ENCODE data around the gene CCR3. TPM values are rescaled to one million over a fixed set of nuclear protein-coding genes. Genes with fewer than 3 reads are reported as not detected.

The CCR3 gene
- total and polyA plus RNA-seq, 2 donors from 2014 or later, result not detected

- TF ChIP-seq, protein P1, sequence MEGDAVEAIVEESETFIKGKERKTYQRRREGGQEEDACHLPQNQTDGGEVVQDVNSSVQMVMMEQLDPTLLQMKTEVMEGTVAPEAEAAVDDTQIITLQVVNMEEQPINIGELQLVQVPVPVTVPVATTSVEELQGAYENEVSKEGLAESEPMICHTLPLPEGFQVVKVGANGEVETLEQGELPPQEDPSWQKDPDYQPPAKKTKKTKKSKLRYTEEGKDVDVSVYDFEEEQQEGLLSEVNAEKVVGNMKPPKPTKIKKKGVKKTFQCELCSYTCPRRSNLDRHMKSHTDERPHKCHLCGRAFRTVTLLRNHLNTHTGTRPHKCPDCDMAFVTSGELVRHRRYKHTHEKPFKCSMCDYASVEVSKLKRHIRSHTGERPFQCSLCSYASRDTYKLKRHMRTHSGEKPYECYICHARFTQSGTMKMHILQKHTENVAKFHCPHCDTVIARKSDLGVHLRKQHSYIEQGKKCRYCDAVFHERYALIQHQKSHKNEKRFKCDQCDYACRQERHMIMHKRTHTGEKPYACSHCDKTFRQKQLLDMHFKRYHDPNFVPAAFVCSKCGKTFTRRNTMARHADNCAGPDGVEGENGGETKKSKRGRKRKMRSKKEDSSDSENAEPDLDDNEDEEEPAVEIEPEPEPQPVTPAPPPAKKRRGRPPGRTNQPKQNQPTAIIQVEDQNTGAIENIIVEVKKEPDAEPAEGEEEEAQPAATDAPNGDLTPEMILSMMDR (IDR thresholded peaks at IDR 0.05; ENCODE audit: borderline replicate concordance, extremely low read depth, insufficient read depth), result no peak
- FAIRE-seq, result no peak
These were observed 41.5 kb upstream of the CCR3 start for GRCh38 chr3:46200790-46201189.

DNA sequence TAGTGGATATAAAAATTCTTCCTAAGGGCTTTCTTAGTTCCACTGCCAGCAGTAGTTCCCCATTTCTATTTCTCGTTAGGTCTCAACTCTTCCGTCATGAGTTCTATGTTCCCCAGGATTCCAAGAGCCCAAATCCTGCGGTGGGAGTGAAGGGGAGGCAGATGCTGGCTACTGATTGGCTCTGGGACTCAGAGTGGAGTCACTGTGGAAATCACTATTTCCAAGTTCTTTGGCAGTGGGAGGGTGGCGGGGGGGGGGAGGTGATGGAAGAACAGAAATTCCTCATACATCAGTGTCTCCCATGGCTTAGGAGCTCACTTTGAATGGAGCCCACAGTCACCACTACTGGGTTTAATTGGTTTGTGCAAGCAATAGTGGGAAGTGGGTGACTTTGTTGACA is 39.7 kb upstream of the CCR3 start:
- H3K27ac ChIP-seq (ENCODE audit: low read depth in 2 of 2, low read length in 2 of 2), result no peak overlapping the region
- H3K36me3 ChIP-seq (ENCODE audit: control insufficient read depth in 2 of 3, insufficient read depth in 3 of 3, low read length in 3 of 3), result peaks cover 0 to 7% (median 0%) of the 10 kb centered on the region in 3 donors
- no peaks in the 10 kb centered on the region for H3K27me3 ChIP-seq (ENCODE audit: control insufficient read depth, insufficient read depth, low read length)
- DNase-seq (no peak), FAIRE-seq (no peak)
- intact Hi-C loops (cut with DNase I), result loop anchor here (10.0 kb wide), 1 partner anchor 108 kb away; no protein-coding TSS in a partner anchor
- TF ChIP-seq, protein P1 (IDR thresholded peaks at IDR 0.05; ENCODE audit: borderline replicate concordance, extremely low read depth, insufficient read depth), result no peak
- H3K4me1 ChIP-seq (ENCODE audit: control insufficient read depth in 2 of 3, insufficient read depth in 2 of 3, low read depth in 1 of 3, low read length in 3 of 3), result peaks cover 0 to 3% (median 0%) of the 10 kb centered on the region in 3 donors
- H3K4me3 ChIP-seq (ENCODE audit: low read length in 3 of 3), result no peak overlapping the region
- H3K9ac ChIP-seq (ENCODE audit: low read length in 3 of 3), result no peak overlapping the region
- H3K9me3 ChIP-seq (ENCODE audit: control insufficient read depth in 2 of 3, insufficient read depth in 1 of 3, low read length in 3 of 3), result peaks cover 0 to 5% (median 0%) of the 10 kb centered on the region in 3 donors

More at GRCh38 chr3:46200790-46201189, 41.5 kb upstream of the CCR3 start:
- peaks cover 0 to 3% (median 0%) of the 10 kb centered on the region in 3 donors for H3K4me1 ChIP-seq (ENCODE audit: control insufficient read depth in 2 of 3, insufficient read depth in 2 of 3, low read depth in 1 of 3, low read length in 3 of 3)
- H3K9me3 ChIP-seq (ENCODE audit: control insufficient read depth in 2 of 3, insufficient read depth in 1 of 3, low read length in 3 of 3), result peaks cover 0 to 5% (median 0%) of the 10 kb centered on the region in 3 donors
- H3K4me3 ChIP-seq (ENCODE audit: low read length in 3 of 3), result no peak overlapping the region
- DNase-seq, result no peak
- peaks cover 0 to 7% (median 0%) of the 10 kb centered on the region in 3 donors for H3K36me3 ChIP-seq (ENCODE audit: control insufficient read depth in 2 of 3, insufficient read depth in 3 of 3, low read length in 3 of 3)
- H3K27ac ChIP-seq (ENCODE audit: low read depth in 2 of 2, low read length in 2 of 2), result no peak overlapping the region
- no peaks in the 10 kb centered on the region for H3K27me3 ChIP-seq (ENCODE audit: control insufficient read depth, insufficient read depth, low read length)
- no peak overlapping the region for H3K9ac ChIP-seq (ENCODE audit: low read length in 3 of 3)
- intact Hi-C loops (cut with DNase I), result loop anchor here (10.0 kb wide), 1 partner anchor 106 kb away; no protein-coding TSS in a partner anchor

- no peak overlapping the region for H3K4me3 ChIP-seq (ENCODE audit: low read length in 3 of 3)
- no peak overlapping the region for H3K9ac ChIP-seq (ENCODE audit: low read length in 3 of 3)
- no peaks in the 10 kb centered on the region for H3K9me3 ChIP-seq (ENCODE audit: control insufficient read depth in 2 of 3, insufficient read depth in 1 of 3, low read length in 3 of 3)
- H3K4me1 ChIP-seq (ENCODE audit: control insufficient read depth in 2 of 3, insufficient read depth in 2 of 3, low read depth in 1 of 3, low read length in 3 of 3), result peaks cover 0 to 3% (median 0%) of the 10 kb centered on the region in 3 donors
- no peaks in the 10 kb centered on the region for H3K27me3 ChIP-seq (ENCODE audit: control insufficient read depth, insufficient read depth, low read length)
- TF ChIP-seq, protein P1 (IDR thresholded peaks at IDR 0.05; ENCODE audit: borderline replicate concordance, extremely low read depth, insufficient read depth), result no peak
- DNase-seq, result no peak
- H3K36me3 ChIP-seq (ENCODE audit: control insufficient read depth in 2 of 3, insufficient read depth in 3 of 3, low read length in 3 of 3), result peaks cover 0 to 7% (median 0%) of the 10 kb centered on the region in 3 donors
- no peak for FAIRE-seq
- intact Hi-C loops (cut with DNase I), result loop anchor here (10.0 kb wide), 1 partner anchor 109 kb away; no protein-coding TSS in a partner anchor
- no peak overlapping the region for H3K27ac ChIP-seq (ENCODE audit: low read depth in 2 of 2, low read length in 2 of 2)
These were observed 38.6 kb upstream of the CCR3 start for GRCh38 chr3:46203681-46204080.

All from kidney (tissue), 14 donors.